HG03521 (cell line): ENCODE measurements around the gene EIF4G2.
A peak's percentile ranks its signal among the peaks of the same experiment; 100 is the strongest.

ENCODE experiments used
- ATAC-seq: cut with Tn5 transposase; IDR thresholded peaks from one replicate; pipeline ENCODE4 v1.9.1; 2021; ENCODE audit warnings: mild to moderate bottlenecking, moderate library complexity; ENCODE audit not compliant: unreplicated experiment

EIF4G2 gene

DNA sequence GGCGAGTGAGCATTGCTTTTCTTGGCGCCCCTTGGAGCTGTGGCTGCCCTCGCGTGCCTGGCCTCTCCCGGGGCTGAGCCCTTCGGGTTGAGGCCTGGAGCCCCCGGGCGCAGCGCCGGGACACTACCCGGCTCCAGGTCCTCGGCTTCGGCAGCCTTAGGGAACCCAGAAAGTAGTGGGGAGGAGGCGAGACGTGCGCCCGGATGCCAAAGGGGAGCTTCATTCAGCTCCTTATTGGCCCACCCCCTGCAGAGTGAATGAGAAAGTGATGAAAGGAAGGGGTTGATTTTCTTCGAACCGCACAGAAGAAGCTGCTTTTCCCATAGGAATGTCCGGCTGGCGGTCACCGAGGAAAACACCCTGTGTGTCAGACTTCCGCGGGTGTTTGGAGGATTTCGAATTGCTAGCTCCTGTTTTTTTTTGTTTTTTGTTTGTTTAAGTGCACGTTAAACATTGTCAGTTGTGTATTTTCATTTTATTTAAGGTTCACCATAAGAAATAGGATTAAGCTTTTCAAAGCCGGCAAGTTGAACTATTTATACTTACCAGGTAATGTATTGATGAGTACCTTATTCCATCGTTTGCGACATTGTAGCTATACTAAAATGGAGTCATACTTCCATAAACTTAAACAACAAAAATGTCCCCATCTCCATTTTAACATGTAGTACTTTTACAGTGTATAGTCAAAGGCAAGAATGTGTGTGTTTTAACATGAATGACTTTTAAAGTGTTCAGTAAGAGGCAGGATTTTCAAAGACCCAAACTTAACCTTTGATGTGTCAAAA lies 841 bp upstream of the EIF4G2 start:
- ATAC-seq = peak; percentile 21

DNA sequence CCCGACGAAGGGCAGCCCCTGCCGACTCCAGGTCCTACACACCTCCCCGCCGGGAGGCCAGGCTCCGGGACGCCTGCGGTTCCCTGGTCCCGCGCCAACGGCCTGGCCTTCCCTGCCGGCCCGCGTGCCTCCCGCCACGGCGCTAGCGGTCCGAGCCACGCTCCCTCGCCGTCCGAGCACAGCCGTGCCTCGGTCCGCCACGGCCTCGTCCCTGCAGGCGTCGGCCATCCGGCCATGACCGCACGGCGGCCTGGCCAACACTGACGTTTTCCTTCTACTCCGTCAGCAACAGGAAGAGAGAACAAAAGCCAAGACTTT lies 532 bp downstream of the EIF4G2 start:
- ATAC-seq = peak; percentile 15

GRCh38 chr11:10807493-10808234 lies 1.1 kb downstream of the EIF4G2 start:
- ATAC-seq = peak; percentile 4

DNA sequence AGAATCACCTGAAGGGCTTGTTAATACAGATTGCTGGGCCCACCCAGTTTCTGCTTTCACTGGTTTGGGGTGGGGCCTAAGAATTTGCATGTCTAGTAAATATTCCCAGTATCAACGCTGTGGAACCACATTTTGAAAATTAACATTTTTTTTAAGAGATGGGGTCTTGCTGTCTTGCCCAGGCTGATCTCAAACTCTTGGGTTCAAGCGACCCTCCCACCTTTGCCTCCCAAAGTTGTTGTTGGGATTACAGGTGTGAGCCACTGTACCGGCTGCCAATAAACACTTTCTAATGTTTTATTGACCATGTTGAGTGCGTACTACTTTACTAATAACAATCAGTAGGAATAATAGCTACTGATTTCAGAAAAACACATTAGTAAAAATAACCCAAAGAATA lies 2.5 kb downstream of the EIF4G2 start:
- ATAC-seq = no peak

DNA sequence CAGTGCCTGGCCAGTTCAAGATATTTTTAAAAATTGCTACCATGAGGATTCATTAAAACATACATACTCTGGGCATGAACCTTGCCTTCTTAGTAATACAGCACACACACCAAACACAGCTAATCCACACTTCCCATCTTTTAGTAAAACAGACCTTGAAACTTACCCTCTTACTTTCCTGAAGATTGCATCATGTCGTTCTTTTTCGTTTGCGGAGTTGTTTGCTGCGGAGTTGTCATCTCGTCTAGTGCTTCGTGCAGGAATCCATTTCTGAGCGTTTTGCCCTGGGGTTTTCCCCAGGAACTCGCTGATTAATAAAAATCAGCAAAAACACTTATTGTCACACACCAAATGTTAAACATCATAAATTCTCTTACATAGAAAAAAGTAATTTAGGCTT lies 3.0 kb downstream of the EIF4G2 start:
- no peak for ATAC-seq

GRCh38 chr11:10803676-10804075 lies 5.0 kb downstream of the EIF4G2 start:
- no peak for ATAC-seq

DNA sequence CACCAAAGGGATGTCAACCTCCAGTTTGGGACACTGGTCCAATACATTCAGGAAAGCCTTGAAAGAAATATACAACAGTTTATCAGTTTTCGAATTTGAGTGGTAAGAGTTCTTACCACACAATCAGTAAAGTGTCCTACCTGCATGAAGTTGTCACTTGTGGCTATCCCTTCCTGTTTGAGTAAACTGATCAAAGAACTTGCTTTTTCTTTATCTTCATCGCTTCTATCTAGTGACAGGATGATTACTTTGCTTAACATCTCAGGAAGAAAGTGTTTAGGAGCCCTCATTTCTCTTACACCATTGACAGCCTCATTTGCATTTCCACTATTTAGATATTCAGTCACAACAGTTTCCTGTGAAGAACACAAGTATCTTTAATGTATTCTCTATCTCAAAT lies 8.4 kb downstream of the EIF4G2 start:
- no peak for ATAC-seq

DNA sequence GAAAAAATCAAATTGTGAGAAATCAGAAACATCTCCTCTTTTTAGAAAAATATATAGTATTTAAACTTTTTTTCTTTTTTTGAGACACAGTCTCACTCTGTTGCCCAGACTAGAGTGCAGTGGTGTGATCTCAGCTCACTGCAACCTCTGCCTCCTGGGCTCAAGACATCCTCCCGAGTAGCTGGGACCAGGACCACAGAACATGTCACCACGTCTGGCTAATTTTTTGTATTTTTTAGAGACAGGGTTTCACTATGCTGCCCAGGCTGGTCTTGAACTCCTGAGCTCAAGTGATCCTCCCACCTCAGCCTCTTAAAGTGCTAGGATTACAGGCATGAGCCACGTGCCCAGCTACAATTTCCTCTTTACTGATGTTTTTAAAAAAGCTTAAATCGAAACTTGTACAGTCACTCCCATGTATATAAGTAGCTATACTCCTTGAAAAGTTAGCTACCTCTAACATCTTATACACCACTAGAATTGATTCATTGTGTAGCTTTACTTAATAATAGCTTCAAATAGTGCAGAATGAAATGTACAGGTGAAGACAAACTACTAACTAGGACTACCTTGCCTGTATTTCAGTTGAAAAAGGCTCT lies 10.3 kb downstream of the EIF4G2 start:
- no peak for ATAC-seq

GRCh38 chr11:10797531-10797930 lies 11.2 kb downstream of the EIF4G2 start:
- ATAC-seq = no peak

DNA sequence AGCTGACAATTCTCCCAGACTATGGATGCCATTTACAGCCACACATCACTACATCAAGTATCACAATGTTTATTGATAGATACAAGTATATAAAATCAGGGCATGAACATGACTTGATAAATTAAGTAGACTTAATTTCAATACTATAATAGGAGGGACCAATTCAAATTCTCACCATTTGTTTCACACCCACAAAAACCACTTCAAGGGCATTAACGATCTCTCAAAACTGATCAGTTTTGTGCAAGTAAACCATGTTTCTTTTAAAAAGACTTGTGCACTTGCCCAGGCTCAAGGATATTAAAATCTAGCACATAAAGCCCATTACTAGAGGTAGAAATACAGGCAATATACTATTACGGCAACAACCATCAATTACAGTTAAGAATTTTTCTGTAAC lies 11.7 kb downstream of the EIF4G2 start:
- ATAC-seq = no peak

DNA sequence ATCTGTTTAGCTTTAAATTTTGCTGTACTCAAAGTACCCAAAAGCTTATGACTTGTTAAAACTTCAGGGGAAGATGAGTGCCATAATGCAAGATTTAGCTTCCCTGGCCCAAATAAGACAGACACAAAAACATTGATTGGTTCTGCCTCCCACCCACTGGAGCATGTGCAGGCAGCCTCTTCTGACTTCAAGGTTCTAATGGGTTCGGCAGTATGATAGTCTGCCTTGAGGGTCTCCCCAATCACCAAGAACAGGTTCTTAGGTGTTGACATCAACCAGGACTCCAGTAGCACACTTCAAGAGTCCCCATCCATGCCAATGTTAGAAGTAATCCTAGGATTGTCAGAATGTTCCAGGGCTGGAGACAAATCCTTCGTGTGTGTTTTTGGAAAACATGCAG lies 12.5 kb downstream of the EIF4G2 start:
- no peak for ATAC-seq

DNA sequence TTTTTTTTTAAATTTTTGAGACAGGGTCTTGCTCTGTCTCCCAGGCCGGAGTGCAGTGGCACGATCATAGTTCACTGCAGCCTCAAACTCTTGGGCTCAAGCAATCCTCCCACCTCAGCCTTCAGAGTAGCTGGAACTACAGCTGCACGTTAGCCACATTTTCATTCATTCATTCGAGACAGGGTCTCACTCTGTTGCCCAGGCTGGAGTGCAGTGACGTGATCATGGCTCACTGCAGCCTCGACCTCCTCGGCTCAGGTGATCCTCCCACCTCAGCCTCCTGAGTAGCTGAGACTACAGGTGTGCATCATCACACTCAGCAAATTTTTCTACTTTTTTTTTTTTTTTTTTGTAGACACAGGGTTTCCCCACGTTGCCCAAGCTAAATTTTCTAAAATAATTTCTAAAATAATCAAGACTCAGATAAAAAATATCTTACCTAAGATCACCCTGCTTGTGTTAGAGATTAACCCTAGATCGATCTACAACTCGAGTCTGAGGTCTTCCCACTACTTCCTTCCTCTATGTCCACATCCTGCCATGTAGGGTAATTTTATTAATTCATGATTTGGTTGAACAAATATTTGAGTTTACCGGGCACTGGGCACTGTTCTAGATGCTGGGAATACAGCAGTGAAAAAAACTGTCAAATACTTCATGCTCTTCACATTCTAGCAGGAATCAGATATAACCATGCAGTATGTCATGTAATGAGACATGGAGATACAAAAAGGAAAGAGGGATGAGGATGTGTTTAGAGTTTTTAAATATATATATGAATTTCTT lies 15.1 kb downstream of the EIF4G2 start:
- no peak for ATAC-seq

DNA sequence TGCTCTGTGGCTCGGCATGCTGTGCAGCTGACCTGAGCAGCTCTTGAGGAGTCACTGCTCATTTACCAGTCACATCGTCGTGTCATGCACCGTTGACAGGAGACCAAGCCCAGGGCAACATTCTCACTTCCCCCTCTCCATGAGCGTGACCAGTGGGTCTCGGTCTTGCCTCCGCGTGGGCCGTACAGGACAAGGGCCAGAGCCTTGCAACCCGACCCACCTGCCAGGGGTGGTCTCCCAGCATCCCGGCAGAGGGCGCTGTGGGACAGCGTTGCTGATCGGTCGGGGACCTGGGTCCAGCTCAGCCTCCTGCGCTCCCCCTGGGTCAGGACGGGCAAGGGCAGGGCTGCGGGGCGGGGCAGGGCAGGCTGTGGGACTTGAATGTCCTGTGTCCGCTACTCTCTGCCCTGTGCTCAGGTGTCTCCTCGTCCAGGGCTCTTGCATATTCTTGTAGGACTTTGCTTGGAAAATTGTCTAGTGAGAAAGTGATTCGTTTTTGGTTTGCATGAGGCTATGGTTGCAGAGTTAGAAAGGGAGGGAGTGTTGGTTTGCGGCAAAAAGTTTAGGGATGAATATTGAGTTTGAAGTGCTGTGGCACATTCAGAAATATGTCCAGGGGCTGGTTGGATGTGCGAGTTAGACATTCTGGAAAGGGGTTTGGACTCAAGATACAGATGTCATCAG lies 16.2 kb downstream of the EIF4G2 start:
- ATAC-seq = peak; percentile 93

DNA sequence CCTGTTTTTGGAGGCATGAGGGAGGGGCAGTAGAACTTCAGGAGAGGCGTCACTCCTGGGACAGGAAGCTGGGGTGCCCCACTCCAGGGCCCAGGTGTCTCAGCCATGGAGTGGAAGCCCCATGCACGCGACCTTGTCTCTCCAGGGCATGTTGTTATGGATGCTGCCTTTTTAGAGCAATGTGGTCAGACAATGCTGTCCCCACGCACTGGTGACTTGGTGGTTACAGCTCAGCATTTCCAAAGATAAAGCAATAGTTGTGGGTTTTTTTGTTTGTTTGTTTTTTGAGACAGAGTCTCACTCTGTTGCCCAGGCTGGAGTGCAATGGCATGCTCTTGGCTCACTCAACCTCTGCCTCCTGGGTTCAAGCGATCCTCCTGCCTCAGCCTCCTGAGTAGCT lies 22.3 kb downstream of the EIF4G2 start:
- ATAC-seq = no peak

DNA sequence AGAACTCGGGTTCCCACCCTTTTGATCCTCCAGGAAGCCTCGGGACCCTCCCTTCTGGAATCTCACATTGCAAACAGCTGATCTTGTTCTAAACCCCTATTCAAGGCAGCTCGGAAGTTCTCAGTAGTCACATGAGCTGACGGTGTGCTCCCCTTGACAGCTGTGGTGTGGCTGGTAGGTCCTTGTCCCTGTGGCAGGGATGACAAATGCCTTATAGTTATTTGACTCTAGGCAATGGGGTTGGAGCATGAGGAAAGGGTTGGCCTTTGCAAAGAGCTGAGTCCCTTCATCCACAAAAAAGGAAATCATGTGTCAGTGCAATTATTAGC lies 23.6 kb downstream of the EIF4G2 start:
- ATAC-seq = no peak

DNA sequence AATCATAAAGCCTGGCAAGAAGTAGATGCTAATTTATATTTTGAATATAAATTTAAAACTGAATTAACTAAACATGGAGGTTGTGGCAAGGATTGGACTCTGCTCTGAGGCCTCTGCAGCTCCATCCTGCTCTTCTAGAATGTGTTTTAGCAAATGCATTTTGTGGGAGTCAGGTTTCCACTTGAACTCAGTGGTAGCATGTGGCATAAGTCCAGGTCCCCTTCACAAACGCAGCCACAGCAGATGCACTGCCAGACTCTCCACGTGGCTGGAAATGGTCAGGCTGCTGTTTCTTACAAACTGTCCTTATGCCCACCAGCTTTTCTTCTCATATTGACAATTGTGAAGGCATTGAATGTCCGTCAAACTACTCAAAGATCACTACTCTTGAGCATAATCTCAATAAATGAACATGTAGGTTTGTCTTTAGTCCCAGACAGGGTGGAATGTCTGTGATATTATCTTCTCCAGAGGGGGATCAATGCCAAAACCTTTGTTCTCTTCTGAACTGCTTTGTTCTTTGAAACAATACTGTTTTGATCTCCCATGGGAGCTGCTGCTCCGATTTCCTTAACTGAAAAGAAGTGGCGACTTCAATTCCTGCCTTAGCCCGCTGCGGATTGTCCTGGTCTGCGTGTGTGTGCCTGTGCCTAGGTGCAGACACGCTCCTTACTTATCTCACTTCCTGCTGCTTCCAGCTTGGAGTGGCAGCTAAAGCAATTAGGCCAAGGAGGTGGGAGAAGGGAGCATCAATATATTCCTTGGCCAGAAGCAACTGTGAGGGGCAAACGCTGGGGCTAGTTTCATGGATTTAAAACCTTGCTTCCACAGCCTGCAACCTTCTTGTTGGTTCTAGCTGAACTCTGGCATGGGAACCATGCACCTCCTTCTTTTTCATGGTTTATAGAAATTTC lies 24.2 kb downstream of the EIF4G2 start:
- no peak for ATAC-seq

- no peak for ATAC-seq
Measured at GRCh38 chr11:10780040-10780439, 28.7 kb downstream of the EIF4G2 start.

GRCh38 chr11:10779086-10779485 lies 29.6 kb downstream of the EIF4G2 start:
- ATAC-seq = no peak

DNA sequence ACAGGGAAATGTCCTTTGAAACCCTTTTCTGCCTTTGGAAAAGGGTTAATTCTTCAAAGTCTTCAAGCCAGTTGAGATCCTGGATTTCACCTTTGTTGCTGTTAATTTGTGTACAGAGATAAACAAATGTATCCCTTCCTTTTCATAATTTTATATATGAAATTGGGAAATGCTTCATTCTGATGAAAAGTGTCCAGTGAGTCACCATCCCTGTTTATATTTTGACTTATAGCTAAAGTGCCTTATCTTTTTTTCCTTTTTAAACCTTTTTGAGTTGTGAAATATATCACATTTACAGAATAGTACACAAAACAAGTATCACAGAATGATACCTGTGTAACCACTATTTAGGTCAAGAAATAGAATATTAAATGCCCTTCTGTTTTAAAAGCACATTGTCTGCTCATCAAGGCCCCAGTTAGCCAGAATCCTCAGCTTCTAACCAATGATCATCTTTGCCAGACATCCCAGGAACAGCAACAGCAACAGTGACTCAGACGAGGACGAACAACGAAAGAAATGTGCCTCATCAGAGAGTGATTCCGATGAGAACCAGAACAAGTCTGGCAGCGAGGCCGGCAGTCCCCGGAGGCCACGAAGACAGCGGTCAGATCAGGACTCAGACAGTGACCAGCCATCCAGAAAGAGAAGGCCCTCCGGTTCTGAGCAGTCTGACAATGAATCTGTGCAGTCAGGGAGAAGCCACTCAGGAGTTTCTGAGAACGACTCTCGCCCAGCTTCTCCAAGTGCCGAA lies 30.3 kb downstream of the EIF4G2 start:
- no peak for ATAC-seq
